Activated B cell treated with CpG ODN at 0.5 μM for 24 hours (primary cell): ENCODE results near the gene KDR. TPM values are rescaled to one million over a fixed set of nuclear protein-coding genes. Genes with fewer than 3 reads are reported as not detected.

ENCODE experiments used
- ATAC-seq: fragments of 200-7000 bp; cut with Tn5 transposase; one replicate; pipeline ENCODE4 v1.10.0; 2021; ENCODE audit warnings: low read depth, mild to moderate bottlenecking, moderate library complexity
- CTCF ChIA-PET: fragments of 350-600 bp; sonication (Branson Sonifier 250); formaldehyde crosslinking; loops from one replicate; lab custom pipeline; 2021; ENCODE audit warnings: antibody characterized with exemption; lab: Charles Lee
- POLR2A ChIA-PET: fragments of 350-600 bp; sonication (Branson Sonifier 250); formaldehyde crosslinking; loops from one replicate; lab custom pipeline; 2021; ENCODE audit warnings: antibody characterized with exemption; lab: Charles Lee
- DNase-seq: peaks from one replicate; pipeline ENCODE4 v3.0.0; 2022
- H3K27ac Mint-ChIP-seq: one replicate; pipeline ENCODE4 v1.8.0; 2020; ENCODE audit warnings: mixed read lengths
- H3K27me3 Mint-ChIP-seq: one replicate; pipeline ENCODE4 v1.8.0; 2021; ENCODE audit warnings: mixed read lengths
- H3K36me3 Mint-ChIP-seq: one replicate; pipeline ENCODE4 v1.8.0; 2021; ENCODE audit warnings: low read depth, mixed read lengths
- H3K4me1 Mint-ChIP-seq: one replicate; pipeline ENCODE4 v1.8.0; 2021; ENCODE audit warnings: mixed read lengths
- H3K4me3 Mint-ChIP-seq: one replicate; pipeline ENCODE4 v1.8.0; 2020; ENCODE audit warnings: mild to moderate bottlenecking, mixed read lengths
- H3K9me3 Mint-ChIP-seq: one replicate; pipeline ENCODE4 v1.8.0; 2020; ENCODE audit warnings: mixed read lengths
- intact Hi-C: fragments of 100-400 bp; cut with micrococcal nuclease; formaldehyde crosslinking; loops from one replicate; pipeline ENCODE4 v1.15.1; 2024
- total RNA-seq: library from RNA; stranded (reverse); gene quantifications from 2 replicates; pipeline ENCODE4 v1.2.3, GENCODE V29; 2022
- TF ChIP-seq, protein P1 (sequence below): fragments of 200-600 bp; IDR thresholded peaks from one replicate; pipeline ENCODE4 v1.8.0; 2022; ENCODE audit warnings: antibody characterized with exemption, mild to moderate bottlenecking

The KDR gene
- total RNA-seq, 1 donor from 2014 or later, result not detected

DNA sequence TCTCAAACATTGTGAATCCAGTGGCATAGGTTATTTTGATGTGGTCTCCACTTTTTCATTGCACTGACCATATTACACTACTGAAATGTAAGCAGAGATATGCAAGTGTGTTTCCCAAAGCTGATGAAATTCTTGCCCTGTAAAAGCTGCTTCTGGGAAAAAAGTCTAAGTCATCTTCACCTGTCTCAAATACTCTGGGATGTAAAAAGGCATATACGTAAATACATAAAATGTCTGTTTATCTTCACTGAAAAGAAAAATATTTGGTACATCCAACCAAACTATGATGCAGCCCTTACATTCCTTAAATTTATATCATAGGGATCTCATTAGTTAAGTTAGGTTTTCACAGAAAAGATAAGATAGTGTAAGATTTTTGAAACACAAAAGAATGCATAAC, 7.9 kb downstream of the KDR start:
- ATAC-seq (no peak), DNase-seq (no peak)
- intact Hi-C loops, result no loop called here
- no peaks in the 10 kb centered on the region for H3K36me3 Mint-ChIP-seq
- POLR2A ChIA-PET, result no interaction called here
- no peaks in the 10 kb centered on the region for H3K9me3 Mint-ChIP-seq
- H3K4me3 Mint-ChIP-seq, result no peak overlapping the region
- CTCF ChIA-PET, result no interaction called here
- H3K27me3 Mint-ChIP-seq, result peaks cover 3% of the 10 kb centered on the region
- TF ChIP-seq, protein P1, sequence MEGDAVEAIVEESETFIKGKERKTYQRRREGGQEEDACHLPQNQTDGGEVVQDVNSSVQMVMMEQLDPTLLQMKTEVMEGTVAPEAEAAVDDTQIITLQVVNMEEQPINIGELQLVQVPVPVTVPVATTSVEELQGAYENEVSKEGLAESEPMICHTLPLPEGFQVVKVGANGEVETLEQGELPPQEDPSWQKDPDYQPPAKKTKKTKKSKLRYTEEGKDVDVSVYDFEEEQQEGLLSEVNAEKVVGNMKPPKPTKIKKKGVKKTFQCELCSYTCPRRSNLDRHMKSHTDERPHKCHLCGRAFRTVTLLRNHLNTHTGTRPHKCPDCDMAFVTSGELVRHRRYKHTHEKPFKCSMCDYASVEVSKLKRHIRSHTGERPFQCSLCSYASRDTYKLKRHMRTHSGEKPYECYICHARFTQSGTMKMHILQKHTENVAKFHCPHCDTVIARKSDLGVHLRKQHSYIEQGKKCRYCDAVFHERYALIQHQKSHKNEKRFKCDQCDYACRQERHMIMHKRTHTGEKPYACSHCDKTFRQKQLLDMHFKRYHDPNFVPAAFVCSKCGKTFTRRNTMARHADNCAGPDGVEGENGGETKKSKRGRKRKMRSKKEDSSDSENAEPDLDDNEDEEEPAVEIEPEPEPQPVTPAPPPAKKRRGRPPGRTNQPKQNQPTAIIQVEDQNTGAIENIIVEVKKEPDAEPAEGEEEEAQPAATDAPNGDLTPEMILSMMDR, result no peak
- H3K4me1 Mint-ChIP-seq, result no peaks in the 10 kb centered on the region
- no peak overlapping the region for H3K27ac Mint-ChIP-seq

DNA sequence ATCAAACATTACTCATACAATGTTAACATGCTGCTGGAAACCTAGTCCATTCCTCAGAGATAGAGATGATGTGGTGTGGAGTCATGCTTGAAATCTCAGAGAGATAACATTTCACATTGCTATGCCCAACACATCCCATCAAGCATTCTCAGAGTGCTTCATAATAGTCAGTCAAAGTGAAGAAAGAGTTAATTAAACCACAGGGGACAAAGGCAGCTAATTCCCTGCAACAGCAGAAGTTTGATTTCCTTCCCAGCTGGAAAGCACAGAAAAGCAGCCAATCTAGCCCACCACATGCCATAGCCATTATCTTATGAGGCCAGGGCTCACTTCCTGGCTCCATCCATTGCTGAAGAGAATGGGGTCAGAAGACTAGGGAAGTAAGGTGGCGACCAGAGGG, 8.9 kb downstream of the KDR start:
- Mint-ChIP-seq H3K27me3 (peaks cover 3% of the 10 kb centered on the region), H3K36me3 (no peaks in the 10 kb centered on the region), H3K9me3 (no peaks in the 10 kb centered on the region), H3K4me3 (no peak overlapping the region), H3K27ac (no peak overlapping the region), H3K4me1 (no peaks in the 10 kb centered on the region)
- DNase-seq (no peak), ATAC-seq (no peak)
- POLR2A ChIA-PET, result no interaction called here
- TF ChIP-seq, protein P1, result no peak
- intact Hi-C loops, result no loop called here
- CTCF ChIA-PET, result no interaction called here

DNA sequence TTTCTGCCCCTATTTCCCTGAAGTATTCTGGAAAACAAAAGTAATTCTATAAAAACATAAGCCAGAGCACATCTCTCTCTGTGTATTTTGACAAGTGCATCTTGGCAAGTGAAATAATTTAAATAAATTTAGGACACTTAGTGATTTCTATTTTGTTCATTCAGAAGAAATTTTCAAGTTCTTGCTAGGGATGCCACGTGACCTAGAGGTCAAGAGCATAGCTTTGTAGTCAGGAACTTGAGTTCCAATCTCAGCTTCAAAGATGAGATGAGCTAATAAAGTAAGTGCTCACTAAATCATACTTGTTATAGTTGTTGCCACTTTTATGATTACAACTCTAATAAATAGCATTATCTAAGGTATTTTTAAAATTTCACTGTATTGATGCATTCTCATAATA, 13.8 kb downstream of the KDR start:
- POLR2A ChIA-PET, result no interaction called here
- H3K27ac Mint-ChIP-seq, result no peak overlapping the region
- H3K27me3 Mint-ChIP-seq, result no peaks in the 10 kb centered on the region
- no peaks in the 10 kb centered on the region for H3K4me1 Mint-ChIP-seq
- intact Hi-C loops, result no loop called here
- no peaks in the 10 kb centered on the region for H3K9me3 Mint-ChIP-seq
- DNase-seq (no peak), ATAC-seq (no peak)
- TF ChIP-seq, protein P1, result no peak
- no peak overlapping the region for H3K4me3 Mint-ChIP-seq
- CTCF ChIA-PET, result no interaction called here
- H3K36me3 Mint-ChIP-seq, result no peaks in the 10 kb centered on the region

GRCh38 chr4:55110131-55110530, 15.3 kb downstream of the KDR start:
- Mint-ChIP-seq H3K27ac (no peak overlapping the region), H3K9me3 (no peaks in the 10 kb centered on the region), H3K4me1 (no peaks in the 10 kb centered on the region), H3K4me3 (no peak overlapping the region), H3K36me3 (no peaks in the 10 kb centered on the region), H3K27me3 (no peaks in the 10 kb centered on the region)
- TF ChIP-seq, protein P1, result no peak
- DNase-seq (no peak), ATAC-seq (no peak)
- POLR2A ChIA-PET, result interaction anchor here (1.0 kb wide), 1 partner anchor 27 kb away, joined by 3 read pairs; no protein-coding TSS in a partner anchor
- intact Hi-C loops, result no loop called here
- CTCF ChIA-PET, result no interaction called here

DNA sequence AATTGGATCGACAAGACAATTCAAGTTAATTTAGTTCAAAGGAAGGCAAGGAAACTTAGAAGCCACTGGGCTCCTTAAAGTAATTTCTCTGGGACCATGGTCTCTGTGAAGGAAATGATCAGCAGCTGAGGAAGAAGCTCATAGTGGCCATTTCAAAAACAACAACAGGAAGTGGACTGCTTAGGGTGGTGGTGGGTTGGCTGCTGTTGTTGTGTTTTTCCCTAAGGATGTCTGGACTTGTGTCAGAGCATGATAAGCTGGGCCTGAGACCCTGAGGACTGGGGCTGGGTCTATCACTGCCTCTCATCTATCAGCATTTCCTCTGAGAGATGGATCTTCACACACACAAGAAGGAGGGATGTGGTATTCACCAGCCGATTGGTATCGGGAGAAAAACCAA, 18.3 kb downstream of the KDR start:
- Mint-ChIP-seq H3K9me3 (no peaks in the 10 kb centered on the region), H3K36me3 (no peaks in the 10 kb centered on the region), H3K27me3 (no peaks in the 10 kb centered on the region), H3K4me1 (no peaks in the 10 kb centered on the region), H3K27ac (no peak overlapping the region), H3K4me3 (no peak overlapping the region)
- TF ChIP-seq, protein P1, result no peak
- DNase-seq, result no peak
- ATAC-seq, result no peak
- ChIA-PET POLR2A (no interaction called here), CTCF (no interaction called here)
- intact Hi-C loops, result no loop called here
